GM19240 (cell line): ENCODE measurements around the gene CRTC3.
"Not testable (repeated sequence)": the region's sequence is repeated elsewhere in the genome, so short reads cannot be mapped to it uniquely, and the experiment has no call there.

ENCODE experiments used
- DNase-seq: peaks from one replicate; pipeline ENCODE4 v3.0.0; 2011; ENCODE audit warnings: low spot score; ENCODE audit not compliant: insufficient read length

The CRTC3 gene

GRCh38 chr15:90648137-90649070 lies 118.7 kb downstream of the CRTC3 start:
- DNase-seq: peak; percentile 64

- no peak for DNase-seq
These were observed 120.6 kb downstream of the CRTC3 start for GRCh38 chr15:90650117-90650955.

- DNase-seq: no peak
These were observed 121.4 kb downstream of the CRTC3 start for GRCh38 chr15:90650956-90651689.

- no peak for DNase-seq
These were observed 124.8 kb downstream of the CRTC3 start for GRCh38 chr15:90654233-90655136.

GRCh38 chr15:90657520-90658172 lies 127.9 kb downstream of the CRTC3 start:
- not testable (repeated sequence) for DNase-seq

GRCh38 chr15:90659481-90659880 lies 129.8 kb downstream of the CRTC3 start:
- DNase-seq: no peak

GRCh38 chr15:90660195-90660998 lies 130.7 kb downstream of the CRTC3 start:
- peak; percentile 65 for DNase-seq

- DNase-seq: not testable (repeated sequence)
These were observed 131.2 kb downstream of the CRTC3 start for GRCh38 chr15:90660999-90661330.

GRCh38 chr15:90664081-90664461 lies 134.3 kb downstream of the CRTC3 start:
- not testable (repeated sequence) for DNase-seq

- no peak for DNase-seq
These were observed 135.0 kb downstream of the CRTC3 start for GRCh38 chr15:90664650-90665287.

- DNase-seq: peak; percentile 44
These were observed 135.8 kb downstream of the CRTC3 start for GRCh38 chr15:90665288-90666134.

- DNase-seq: no peak
These were observed 136.6 kb downstream of the CRTC3 start for GRCh38 chr15:90666135-90666909.

- no peak for DNase-seq
These were observed 137.5 kb downstream of the CRTC3 start for GRCh38 chr15:90667073-90667754.

GRCh38 chr15:90667755-90668345 lies 138.1 kb downstream of the CRTC3 start:
- DNase-seq: not testable (repeated sequence)

GRCh38 chr15:90670631-90671030 lies 140.9 kb downstream of the CRTC3 start:
- not testable (repeated sequence) for DNase-seq

- DNase-seq: no peak
These were observed 141.5 kb downstream of the CRTC3 start for GRCh38 chr15:90671216-90671615.
